Measurements from ENCODE around the gene ADISSP.

ADISSP gene

GRCh38 chr20:3729811-3730540 is 37.6 kb downstream of the ADISSP start:
- H3K4me1 ChIP-seq (ENCODE audit: control insufficient read depth in 1 of 2, insufficient read depth in 2 of 2, low read length in 2 of 2), result peaks cover 10 to 13% of the 10 kb centered on the region in 2 donors
- no peaks in the 10 kb centered on the region for H3K36me3 ChIP-seq (ENCODE audit: control insufficient read depth in 1 of 2, insufficient read depth in 2 of 2, low read length in 2 of 2)
- H3K9me3 ChIP-seq (ENCODE audit: control insufficient read depth in 1 of 2, low read length in 2 of 2), result no peaks in the 10 kb centered on the region
- H3K9ac ChIP-seq (ENCODE audit: low read depth in 1 of 2, low read length in 2 of 2), result no peak overlapping the region
- H3K27me3 ChIP-seq (ENCODE audit: control insufficient read depth in 1 of 2, insufficient read depth in 2 of 2, low read length in 2 of 2), result peaks cover 15 to 22% of the 10 kb centered on the region in 2 donors
- no peak overlapping the region for H3K27ac ChIP-seq (ENCODE audit: low read depth, low read length)
- H3K4me3 ChIP-seq (ENCODE audit: low read depth in 1 of 2, low read length in 2 of 2), result no peak overlapping the region

- no peak overlapping the region for H3K27ac ChIP-seq (ENCODE audit: low read depth, low read length)
- H3K4me3 ChIP-seq (ENCODE audit: low read depth in 1 of 2, low read length in 2 of 2), result no peak overlapping the region
- H3K27me3 ChIP-seq (ENCODE audit: control insufficient read depth in 1 of 2, insufficient read depth in 2 of 2, low read length in 2 of 2), result peaks cover 17 to 22% of the 10 kb centered on the region in 2 donors
- no peaks in the 10 kb centered on the region for H3K9me3 ChIP-seq (ENCODE audit: control insufficient read depth in 1 of 2, low read length in 2 of 2)
- H3K36me3 ChIP-seq (ENCODE audit: control insufficient read depth in 1 of 2, insufficient read depth in 2 of 2, low read length in 2 of 2), result no peaks in the 10 kb centered on the region
- H3K4me1 ChIP-seq (ENCODE audit: control insufficient read depth in 1 of 2, insufficient read depth in 2 of 2, low read length in 2 of 2), result peaks cover 4 to 8% of the 10 kb centered on the region in 2 donors
- no peak overlapping the region for H3K9ac ChIP-seq (ENCODE audit: low read depth in 1 of 2, low read length in 2 of 2)
Observed at GRCh38 chr20:3729378-3729777, 38.2 kb downstream of the ADISSP start.

- Histone ChIP-seq H3K9ac (ENCODE audit: low read depth in 1 of 2, low read length in 2 of 2) (no peak overlapping the region), H3K4me1 (ENCODE audit: control insufficient read depth in 1 of 2, insufficient read depth in 2 of 2, low read length in 2 of 2) (peaks cover 0 to 3% of the 10 kb centered on the region in 2 donors), H3K4me3 (ENCODE audit: low read depth in 1 of 2, low read length in 2 of 2) (no peak overlapping the region), H3K9me3 (ENCODE audit: control insufficient read depth in 1 of 2, low read length in 2 of 2) (no peaks in the 10 kb centered on the region), H3K36me3 (ENCODE audit: control insufficient read depth in 1 of 2, insufficient read depth in 2 of 2, low read length in 2 of 2) (no peaks in the 10 kb centered on the region), H3K27me3 (ENCODE audit: control insufficient read depth in 1 of 2, insufficient read depth in 2 of 2, low read length in 2 of 2) (peaks cover 17 to 22% of the 10 kb centered on the region in 2 donors), H3K27ac (ENCODE audit: low read depth, low read length) (no peak overlapping the region)
Observed at GRCh38 chr20:3728876-3729275, 38.7 kb downstream of the ADISSP start.

- H3K4me3 ChIP-seq (ENCODE audit: low read depth in 1 of 2, low read length in 2 of 2), result no peak overlapping the region
- H3K27me3 ChIP-seq (ENCODE audit: control insufficient read depth in 1 of 2, insufficient read depth in 2 of 2, low read length in 2 of 2), result peaks cover 17 to 21% of the 10 kb centered on the region in 2 donors
- H3K4me1 ChIP-seq (ENCODE audit: control insufficient read depth in 1 of 2, insufficient read depth in 2 of 2, low read length in 2 of 2), result no peaks in the 10 kb centered on the region
- H3K9ac ChIP-seq (ENCODE audit: low read depth in 1 of 2, low read length in 2 of 2), result no peak overlapping the region
- no peaks in the 10 kb centered on the region for H3K9me3 ChIP-seq (ENCODE audit: control insufficient read depth in 1 of 2, low read length in 2 of 2)
- no peak overlapping the region for H3K27ac ChIP-seq (ENCODE audit: low read depth, low read length)
- no peaks in the 10 kb centered on the region for H3K36me3 ChIP-seq (ENCODE audit: control insufficient read depth in 1 of 2, insufficient read depth in 2 of 2, low read length in 2 of 2)
Observed at GRCh38 chr20:3728354-3728753, 39.2 kb downstream of the ADISSP start.

- Histone ChIP-seq H3K9ac (ENCODE audit: low read depth in 1 of 2, low read length in 2 of 2) (no peak overlapping the region), H3K9me3 (ENCODE audit: control insufficient read depth in 1 of 2, low read length in 2 of 2) (no peaks in the 10 kb centered on the region), H3K36me3 (ENCODE audit: control insufficient read depth in 1 of 2, insufficient read depth in 2 of 2, low read length in 2 of 2) (no peaks in the 10 kb centered on the region), H3K4me3 (ENCODE audit: low read depth in 1 of 2, low read length in 2 of 2) (no peak overlapping the region), H3K27ac (ENCODE audit: low read depth, low read length) (no peak overlapping the region), H3K4me1 (ENCODE audit: control insufficient read depth in 1 of 2, insufficient read depth in 2 of 2, low read length in 2 of 2) (no peaks in the 10 kb centered on the region), H3K27me3 (ENCODE audit: control insufficient read depth in 1 of 2, insufficient read depth in 2 of 2, low read length in 2 of 2) (peaks cover 9 to 14% of the 10 kb centered on the region in 2 donors)
Observed at GRCh38 chr20:3727401-3728021, 40.0 kb downstream of the ADISSP start.

GRCh38 chr20:3724356-3724755 is 43.2 kb downstream of the ADISSP start:
- H3K4me3 ChIP-seq (ENCODE audit: low read depth in 1 of 2, low read length in 2 of 2), result no peak overlapping the region
- H3K27ac ChIP-seq (ENCODE audit: low read depth, low read length), result no peak overlapping the region
- no peaks in the 10 kb centered on the region for H3K9me3 ChIP-seq (ENCODE audit: control insufficient read depth in 1 of 2, low read length in 2 of 2)
- no peaks in the 10 kb centered on the region for H3K4me1 ChIP-seq (ENCODE audit: control insufficient read depth in 1 of 2, insufficient read depth in 2 of 2, low read length in 2 of 2)
- H3K27me3 ChIP-seq (ENCODE audit: control insufficient read depth in 1 of 2, insufficient read depth in 2 of 2, low read length in 2 of 2), result peaks cover 9 to 12% of the 10 kb centered on the region in 2 donors
- no peak overlapping the region for H3K9ac ChIP-seq (ENCODE audit: low read depth in 1 of 2, low read length in 2 of 2)
- no peaks in the 10 kb centered on the region for H3K36me3 ChIP-seq (ENCODE audit: control insufficient read depth in 1 of 2, insufficient read depth in 2 of 2, low read length in 2 of 2)

GRCh38 chr20:3723284-3723683 is 44.3 kb downstream of the ADISSP start:
- Histone ChIP-seq H3K4me3 (ENCODE audit: low read depth in 1 of 2, low read length in 2 of 2) (no peak overlapping the region), H3K9me3 (ENCODE audit: control insufficient read depth in 1 of 2, low read length in 2 of 2) (no peaks in the 10 kb centered on the region)

GRCh38 chr20:3721912-3722311 is 45.6 kb downstream of the ADISSP start:
- H3K27me3 ChIP-seq (ENCODE audit: control insufficient read depth in 1 of 2, insufficient read depth in 2 of 2, low read length in 2 of 2), result peaks cover 7 to 9% of the 10 kb centered on the region in 2 donors
- H3K36me3 ChIP-seq (ENCODE audit: control insufficient read depth in 1 of 2, insufficient read depth in 2 of 2, low read length in 2 of 2), result no peaks in the 10 kb centered on the region
- no peak overlapping the region for H3K9ac ChIP-seq (ENCODE audit: low read depth in 1 of 2, low read length in 2 of 2)
- no peak overlapping the region for H3K27ac ChIP-seq (ENCODE audit: low read depth, low read length)
- no peak overlapping the region for H3K4me3 ChIP-seq (ENCODE audit: low read depth in 1 of 2, low read length in 2 of 2)
- H3K4me1 ChIP-seq (ENCODE audit: control insufficient read depth in 1 of 2, insufficient read depth in 2 of 2, low read length in 2 of 2), result no peaks in the 10 kb centered on the region
- no peaks in the 10 kb centered on the region for H3K9me3 ChIP-seq (ENCODE audit: control insufficient read depth in 1 of 2, low read length in 2 of 2)

More at GRCh38 chr20:3723284-3723683, 44.3 kb downstream of the ADISSP start:
- Histone ChIP-seq H3K9ac (ENCODE audit: low read depth in 1 of 2, low read length in 2 of 2) (no peak overlapping the region), H3K27ac (ENCODE audit: low read depth, low read length) (no peak overlapping the region), H3K4me1 (ENCODE audit: control insufficient read depth in 1 of 2, insufficient read depth in 2 of 2, low read length in 2 of 2) (no peaks in the 10 kb centered on the region), H3K36me3 (ENCODE audit: control insufficient read depth in 1 of 2, insufficient read depth in 2 of 2, low read length in 2 of 2) (no peaks in the 10 kb centered on the region), H3K27me3 (ENCODE audit: control insufficient read depth in 1 of 2, insufficient read depth in 2 of 2, low read length in 2 of 2) (peaks cover 9 to 10% of the 10 kb centered on the region in 2 donors)

- Histone ChIP-seq H3K4me1 (ENCODE audit: control insufficient read depth in 1 of 2, insufficient read depth in 2 of 2, low read length in 2 of 2) (no peaks in the 10 kb centered on the region), H3K27me3 (ENCODE audit: control insufficient read depth in 1 of 2, insufficient read depth in 2 of 2, low read length in 2 of 2) (peaks cover 7 to 9% of the 10 kb centered on the region in 2 donors), H3K4me3 (ENCODE audit: low read depth in 1 of 2, low read length in 2 of 2) (no peak overlapping the region), H3K36me3 (ENCODE audit: control insufficient read depth in 1 of 2, insufficient read depth in 2 of 2, low read length in 2 of 2) (no peaks in the 10 kb centered on the region), H3K27ac (ENCODE audit: low read depth, low read length) (no peak overlapping the region), H3K9me3 (ENCODE audit: control insufficient read depth in 1 of 2, low read length in 2 of 2) (no peaks in the 10 kb centered on the region), H3K9ac (ENCODE audit: low read depth in 1 of 2, low read length in 2 of 2) (no peak overlapping the region)
Observed at GRCh38 chr20:3720626-3721025, 46.9 kb downstream of the ADISSP start.

GRCh38 chr20:3720068-3720467 is 47.5 kb downstream of the ADISSP start:
- no peak overlapping the region for H3K4me3 ChIP-seq (ENCODE audit: low read depth in 1 of 2, low read length in 2 of 2)
- no peaks in the 10 kb centered on the region for H3K36me3 ChIP-seq (ENCODE audit: control insufficient read depth in 1 of 2, insufficient read depth in 2 of 2, low read length in 2 of 2)
- H3K4me1 ChIP-seq (ENCODE audit: control insufficient read depth in 1 of 2, insufficient read depth in 2 of 2, low read length in 2 of 2), result no peaks in the 10 kb centered on the region
- H3K27ac ChIP-seq (ENCODE audit: low read depth, low read length), result no peak overlapping the region
- no peak overlapping the region for H3K9ac ChIP-seq (ENCODE audit: low read depth in 1 of 2, low read length in 2 of 2)
- peaks cover 7 to 9% of the 10 kb centered on the region in 2 donors for H3K27me3 ChIP-seq (ENCODE audit: control insufficient read depth in 1 of 2, insufficient read depth in 2 of 2, low read length in 2 of 2)
- no peaks in the 10 kb centered on the region for H3K9me3 ChIP-seq (ENCODE audit: control insufficient read depth in 1 of 2, low read length in 2 of 2)

Data from duodenal mucosa (tissue), 2 donors.